Hindlimb muscle (tissue), 1 donor: ENCODE measurements around the gene TOLLIP. TPM values are rescaled to one million over a fixed set of nuclear protein-coding genes. Genes with fewer than 3 reads are reported as not detected.

Experiments used
- DNase-seq: peaks from one replicate; pipeline ENCODE4 v3.0.0-alpha.2; 2013
- polyA plus RNA-seq: library from polyadenylated mRNA; unstranded; fragments of 120-200 nt; gene quantifications from one replicate; pipeline ENCODE4 v1.2.1, GENCODE V29; 2013; ENCODE audit not compliant: insufficient read length

The TOLLIP gene
- polyA plus RNA-seq, 1 donor = 33.9 TPM

GRCh38 chr11:1310772-1311468 is 1.5 kb upstream of the TOLLIP start:
- no peak for DNase-seq

GRCh38 chr11:1310318-1310687 is 871 bp upstream of the TOLLIP start:
- no peak for DNase-seq

GRCh38 chr11:1308743-1309497 is 512 bp downstream of the TOLLIP start:
- no peak for DNase-seq

GRCh38 chr11:1307998-1308742 is 1.3 kb downstream of the TOLLIP start:
- DNase-seq = no peak

GRCh38 chr11:1307163-1307870 is 2.1 kb downstream of the TOLLIP start:
- DNase-seq = no peak

- DNase-seq = no peak
Measured at GRCh38 chr11:1306186-1307162, 3.0 kb downstream of the TOLLIP start.

- no peak for DNase-seq
Measured at GRCh38 chr11:1305501-1306056, 3.9 kb downstream of the TOLLIP start.

GRCh38 chr11:1305063-1305495 is 4.4 kb downstream of the TOLLIP start:
- DNase-seq = no peak

GRCh38 chr11:1304380-1304779 is 5.1 kb downstream of the TOLLIP start:
- no peak for DNase-seq

GRCh38 chr11:1303973-1304372 is 5.5 kb downstream of the TOLLIP start:
- DNase-seq = no peak

- no peak for DNase-seq
Measured at GRCh38 chr11:1303126-1303821, 6.2 kb downstream of the TOLLIP start.

GRCh38 chr11:1302461-1303125 is 6.8 kb downstream of the TOLLIP start:
- DNase-seq = no peak

GRCh38 chr11:1302041-1302460 is 7.4 kb downstream of the TOLLIP start:
- DNase-seq = no peak

- no peak for DNase-seq
Measured at GRCh38 chr11:1301220-1302000, 8.0 kb downstream of the TOLLIP start.

- DNase-seq = no peak
Measured at GRCh38 chr11:1300569-1301187, 8.8 kb downstream of the TOLLIP start.

GRCh38 chr11:1300121-1300520 is 9.3 kb downstream of the TOLLIP start:
- no peak for DNase-seq

GRCh38 chr11:1299621-1300020 is 9.8 kb downstream of the TOLLIP start:
- DNase-seq = no peak

- no peak for DNase-seq
Measured at GRCh38 chr11:1298695-1299492, 10.5 kb downstream of the TOLLIP start.
